HS-27A (cell line): ENCODE data around the gene CRTAC1.

Source experiments
- DNase-seq: peaks from one replicate; pipeline ENCODE4 v3.0.0-alpha.2; 2012; ENCODE audit warnings: low read depth, missing footprints

Gene CRTAC1

DNA sequence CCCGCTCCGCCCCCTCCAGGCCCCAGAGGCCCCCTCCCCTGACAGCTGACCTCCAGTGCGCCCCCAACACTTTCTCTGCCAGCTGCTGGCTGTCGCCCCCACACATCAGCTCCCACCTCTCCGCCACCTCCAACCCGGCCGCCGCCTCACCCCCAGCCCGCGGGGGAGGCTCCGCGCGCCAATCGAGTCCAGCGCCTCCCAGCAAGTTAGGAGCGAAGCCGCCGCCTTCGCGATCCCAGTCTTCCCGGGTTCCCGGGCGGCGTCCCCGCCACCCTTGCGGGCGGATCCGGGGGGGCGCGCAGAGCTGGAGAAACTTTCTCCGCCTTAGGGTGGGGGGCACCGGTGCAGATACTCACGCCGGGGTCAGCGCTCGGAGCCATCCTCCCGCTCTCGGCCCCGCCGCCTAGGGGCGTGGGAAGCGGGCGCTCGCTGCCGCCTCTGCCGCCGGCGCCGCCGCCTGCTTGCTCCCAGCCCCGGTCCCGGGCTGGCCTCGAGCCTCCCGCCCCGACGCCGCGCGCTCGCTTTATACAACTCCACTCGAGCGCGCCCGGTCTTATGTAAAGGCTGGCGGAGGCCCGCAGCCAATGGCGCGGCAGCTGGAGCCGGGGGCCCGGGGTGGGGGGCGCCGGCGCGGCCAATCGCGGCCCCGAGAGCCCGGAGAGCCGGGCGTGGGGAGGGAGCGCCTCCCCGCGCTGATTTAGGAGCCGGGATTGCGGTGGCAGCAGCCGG is at the start of gene CRTAC1:
Gene CRTAC1 (minus strand): TSS at position 529 of the 729 bp plus-strand sequence. CDS start 149 bp downstream, at position 380.
- DNase-seq: no peak

DNA sequence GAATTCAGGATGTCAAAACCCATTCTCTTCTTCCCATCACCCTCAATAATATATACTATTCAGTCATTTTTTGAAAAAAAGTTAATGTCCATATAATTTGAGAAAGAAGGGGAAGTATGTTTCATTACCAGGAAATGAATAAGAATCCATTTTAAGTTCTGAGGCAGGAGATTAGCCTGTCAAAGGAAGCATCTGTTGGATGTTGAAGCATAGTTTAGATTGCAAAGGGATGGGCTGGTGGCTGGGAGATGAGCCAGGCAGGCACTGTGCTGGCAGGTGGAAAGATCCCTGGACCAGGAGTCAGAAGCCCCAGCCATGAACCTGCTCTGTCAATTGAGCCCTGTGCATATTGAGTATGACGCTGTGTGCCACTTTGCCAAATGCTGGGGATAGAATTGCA is 48.4 kb upstream of the CRTAC1 start:
- DNase-seq: no peak

DNA sequence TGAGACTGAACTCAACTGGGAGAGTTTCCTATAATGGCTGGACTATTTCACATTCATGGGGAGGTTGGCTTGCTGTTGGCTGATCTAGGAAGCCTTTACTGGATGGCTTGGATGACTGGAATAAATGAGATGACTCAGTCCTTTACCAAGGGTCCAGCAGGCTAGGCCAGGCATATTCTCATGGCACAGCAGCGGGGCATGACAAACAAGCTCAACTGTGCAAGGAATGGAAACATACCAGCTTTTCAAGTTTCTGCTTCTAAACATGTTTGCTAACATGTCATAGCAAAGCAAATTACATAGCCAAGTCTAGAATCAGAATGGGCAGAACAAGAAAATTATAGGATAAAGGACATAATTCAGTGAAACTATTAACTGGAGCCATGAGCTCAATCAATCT is 46.8 kb upstream of the CRTAC1 start:
- DNase-seq: no peak

DNA sequence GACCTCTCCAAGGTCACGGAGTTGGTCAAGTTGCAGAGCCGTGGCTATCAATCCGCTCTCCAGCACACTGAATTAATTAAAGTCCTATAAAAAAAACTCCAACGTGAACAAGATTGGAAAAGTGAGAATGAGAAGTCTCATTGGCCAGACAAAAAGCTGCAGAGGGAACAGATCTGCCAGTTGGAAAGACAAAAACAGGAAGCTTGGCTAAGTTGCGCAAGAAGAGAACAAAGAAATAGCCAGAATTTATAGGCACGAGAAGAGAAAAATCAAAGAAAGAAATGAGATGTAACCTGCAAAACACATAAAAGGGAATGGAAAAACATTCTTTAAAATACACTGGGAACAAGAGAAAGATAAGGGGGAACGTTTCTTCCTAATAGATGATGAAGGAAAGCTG is 45.7 kb upstream of the CRTAC1 start:
- no peak for DNase-seq

DNA sequence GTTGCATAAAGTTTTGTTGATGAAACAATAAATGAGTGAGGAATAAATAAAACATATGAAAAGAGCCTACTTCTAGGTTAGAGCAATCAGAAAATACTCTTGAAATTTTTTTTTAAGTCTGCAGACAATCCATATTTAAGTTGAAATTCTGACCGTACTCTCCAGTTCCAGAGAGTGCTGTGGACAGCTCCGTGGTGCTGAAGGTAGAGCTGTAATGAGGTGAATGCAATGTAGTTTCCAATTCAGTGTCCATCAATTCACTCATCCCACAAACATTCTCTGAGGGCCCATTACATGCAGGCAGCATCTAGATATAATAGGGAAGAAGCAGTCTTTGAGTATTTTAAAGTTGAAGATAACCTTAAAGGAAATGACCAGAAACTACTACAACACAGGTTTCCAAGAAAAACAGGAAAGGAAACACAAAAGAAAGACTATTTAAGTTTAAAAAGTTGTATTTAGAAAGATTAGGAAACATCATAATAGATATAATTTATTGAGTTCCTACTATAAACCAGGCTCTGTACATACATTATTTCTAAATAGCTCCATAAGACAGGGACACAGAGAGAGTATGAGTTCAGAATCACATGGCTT is 44.0 kb upstream of the CRTAC1 start:
- no peak for DNase-seq

GRCh38 chr10:98067165-98067564 is 36.7 kb upstream of the CRTAC1 start:
- DNase-seq: no peak

DNA sequence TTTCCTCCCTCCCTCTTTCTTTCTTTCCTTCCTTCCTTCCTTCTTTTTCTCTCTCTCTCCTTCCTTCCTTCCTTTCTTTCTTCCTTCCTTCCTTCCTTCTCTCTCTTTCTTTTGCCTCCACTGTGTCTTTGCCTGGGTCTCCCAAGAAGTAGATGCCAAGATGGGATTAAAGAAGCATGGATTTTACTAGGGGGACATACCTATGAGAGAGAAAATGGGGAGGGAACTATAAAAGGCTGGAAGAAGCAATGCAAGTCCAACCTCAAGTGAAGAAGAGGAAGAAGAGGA is 33.3 kb upstream of the CRTAC1 start:
- DNase-seq: no peak

DNA sequence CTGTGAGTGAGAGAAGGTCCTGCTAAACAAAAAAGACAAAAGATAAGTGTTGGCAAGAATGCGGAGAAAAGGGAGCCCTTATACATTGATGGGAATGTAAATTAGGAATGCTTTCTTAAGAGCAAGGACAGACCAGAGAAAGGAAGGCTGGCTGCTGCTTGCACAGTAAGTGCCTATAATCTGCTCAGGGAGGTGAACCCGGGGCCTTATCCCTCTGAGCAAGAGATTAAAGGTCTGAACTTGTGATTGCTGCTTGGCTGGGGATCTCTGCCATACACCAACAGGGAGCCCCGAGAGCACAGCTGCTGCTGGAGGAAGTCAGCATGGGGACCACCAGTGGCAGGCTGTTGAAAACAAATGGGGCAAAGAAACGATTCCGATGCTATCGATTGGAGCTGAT is 32.0 kb upstream of the CRTAC1 start:
- DNase-seq: no peak

GRCh38 chr10:98060079-98060478 is 29.7 kb upstream of the CRTAC1 start:
- no peak for DNase-seq

- no peak for DNase-seq
Observed at GRCh38 chr10:98058295-98058694, 27.9 kb upstream of the CRTAC1 start.

- DNase-seq: no peak
Observed at GRCh38 chr10:98055841-98056516, 25.6 kb upstream of the CRTAC1 start.

- no peak for DNase-seq
Observed at GRCh38 chr10:98047009-98047741, 16.8 kb upstream of the CRTAC1 start.

DNA sequence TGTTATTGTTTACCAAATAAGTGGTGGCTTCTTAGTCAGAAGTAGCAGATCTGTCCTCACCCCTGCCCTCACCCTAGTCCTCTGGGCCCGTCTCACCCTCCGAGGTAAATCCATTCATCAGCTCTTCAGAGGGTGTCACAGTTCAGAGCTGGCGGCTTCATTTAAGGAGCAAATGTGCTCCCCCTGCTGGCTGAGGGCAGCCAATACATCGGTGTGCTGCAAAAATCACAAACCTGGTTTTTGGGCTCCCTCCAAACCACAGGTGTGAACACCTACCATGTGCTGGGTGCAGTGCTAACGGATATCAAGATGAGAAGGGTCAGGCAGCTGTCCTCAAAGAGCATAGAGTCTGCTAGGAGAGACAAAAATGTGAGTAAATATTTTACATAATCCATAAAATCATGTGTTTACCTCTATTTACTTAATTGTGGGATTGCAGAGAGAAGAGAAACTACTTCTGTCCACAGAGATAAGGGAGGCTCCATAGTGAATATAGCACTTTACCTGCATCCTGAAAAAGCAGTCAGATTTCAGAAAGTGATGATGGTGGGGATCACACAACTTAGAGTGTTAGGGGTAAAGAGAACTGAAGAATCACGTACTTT is 15.5 kb upstream of the CRTAC1 start:
- no peak for DNase-seq

DNA sequence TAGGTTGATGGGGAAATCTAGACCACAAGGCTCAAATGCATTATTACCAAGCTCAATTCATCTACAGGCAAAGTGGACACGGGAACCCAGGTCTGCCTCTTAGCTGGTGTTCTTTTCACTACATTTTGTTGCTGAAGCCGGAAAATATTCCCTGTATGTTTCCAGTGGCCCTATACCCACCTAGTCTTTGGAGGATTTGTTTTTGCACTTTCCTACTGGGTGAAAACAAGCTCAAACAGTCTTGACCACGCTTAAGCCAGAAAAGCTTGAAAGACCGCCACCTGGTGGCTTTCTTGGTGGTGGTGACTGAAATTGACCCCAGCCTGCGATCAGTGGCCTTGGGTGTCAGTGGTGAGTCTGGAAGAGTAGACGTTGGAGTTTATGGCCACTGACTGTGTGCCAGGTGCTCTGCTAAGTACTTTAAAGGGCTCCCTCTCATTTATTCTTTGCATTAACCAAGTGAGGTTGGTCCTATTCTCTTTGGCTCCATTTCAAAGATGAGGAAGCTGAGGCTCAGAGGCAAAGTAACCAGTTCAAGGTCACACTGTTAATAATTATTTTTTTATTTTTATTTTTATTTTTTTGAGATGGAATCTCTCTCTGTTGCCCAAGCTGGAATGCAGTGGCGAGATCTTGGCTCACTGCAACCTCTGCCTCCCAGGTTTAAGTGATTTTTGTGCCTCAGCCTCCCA is 11.1 kb upstream of the CRTAC1 start:
- no peak for DNase-seq

GRCh38 chr10:98039690-98040381 is 9.4 kb upstream of the CRTAC1 start:
- DNase-seq: no peak

GRCh38 chr10:98038288-98038687 is 7.9 kb upstream of the CRTAC1 start:
- DNase-seq: no peak

- DNase-seq: no peak
Observed at GRCh38 chr10:98035599-98035998, 5.2 kb upstream of the CRTAC1 start.

DNA sequence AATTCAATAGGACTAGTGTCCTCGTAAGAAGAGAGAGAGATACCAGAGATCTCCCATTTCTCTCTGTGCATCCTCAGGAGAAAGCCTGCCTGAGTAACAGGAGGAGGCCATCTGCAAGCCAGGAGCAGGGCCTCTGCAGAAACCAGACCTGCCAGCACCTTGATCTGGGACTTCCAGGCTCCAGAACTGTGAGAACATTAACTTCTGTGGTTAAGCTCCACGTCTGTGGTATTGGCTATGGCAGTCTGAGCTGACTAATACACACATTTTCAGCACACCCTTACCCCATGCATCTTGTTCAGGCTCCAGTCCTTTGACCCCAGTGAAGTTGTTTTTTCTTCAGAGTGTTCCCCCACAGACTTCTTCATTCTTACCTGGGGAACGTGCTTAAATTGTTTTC is 3.1 kb upstream of the CRTAC1 start:
- no peak for DNase-seq

DNA sequence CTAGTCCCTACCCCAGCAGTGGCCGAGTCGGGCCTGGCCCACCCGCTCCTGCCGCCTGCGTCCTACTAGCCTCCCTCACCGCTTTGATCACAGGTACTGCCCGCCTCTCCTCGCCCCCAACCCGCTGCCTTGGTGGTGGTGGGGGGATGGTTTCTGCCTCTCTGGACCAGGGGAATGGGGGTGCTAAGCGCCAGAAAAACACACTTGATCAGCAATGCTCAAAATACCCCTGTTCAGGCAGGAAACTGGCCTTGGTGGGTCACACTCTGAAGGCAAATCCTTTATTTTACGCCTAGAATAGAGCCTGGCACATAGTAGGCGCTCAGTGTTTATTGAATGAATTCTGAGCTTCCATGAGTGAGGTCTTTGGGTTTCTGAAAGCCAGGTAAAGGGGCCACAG is 1.0 kb upstream of the CRTAC1 start:
- no peak for DNase-seq

DNA sequence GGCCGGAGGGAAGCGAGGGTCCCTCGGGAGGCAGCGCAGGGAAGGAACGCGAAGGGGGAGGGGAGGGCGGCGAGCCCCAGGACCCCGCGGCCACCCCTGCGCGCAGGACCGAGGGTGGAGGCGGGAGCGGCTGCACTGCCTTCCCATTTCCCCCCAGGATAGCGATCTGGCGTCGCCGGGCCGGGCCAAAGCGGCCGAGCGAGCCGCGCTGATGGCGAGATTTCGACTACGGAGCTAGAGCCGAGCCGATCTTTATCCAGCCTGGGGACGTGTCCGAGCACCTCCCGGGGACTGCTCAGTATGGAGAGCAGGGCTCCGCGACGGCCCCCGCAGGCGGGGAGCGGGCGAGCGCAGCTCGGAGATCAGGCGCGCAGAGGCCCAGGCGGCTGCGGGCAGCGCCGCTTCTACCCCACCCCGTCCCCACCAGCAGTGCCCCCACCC is 590 bp upstream of the CRTAC1 start:
- DNase-seq: no peak
